H7 (cell line): ENCODE data around the gene LRRC70. TPM values are rescaled to one million over a fixed set of nuclear protein-coding genes. Genes with fewer than 3 reads are reported as not detected.
A peak's percentile ranks its signal among the peaks of the same experiment; 100 is the strongest.
"Not testable (repeated sequence)": the region's sequence is repeated elsewhere in the genome, so short reads cannot be mapped to it uniquely, and the experiment has no call there.

ENCODE experiments used
- DNase-seq: peaks from one replicate; pipeline ENCODE4 v3.0.0; 2012
- H3K27me3 ChIP-seq: 2 replicates; pipeline ENCODE4 v1.6.0; 2011; ENCODE audit warnings: mild to moderate bottlenecking, low read length; ENCODE audit not compliant: control insufficient read depth, insufficient read depth
- H3K36me3 ChIP-seq: replicated peaks from 2 replicates; pipeline ENCODE4 v1.5.1; 2011; ENCODE audit warnings: low read length; ENCODE audit not compliant: control insufficient read depth, insufficient read depth
- H3K4me3 ChIP-seq: 2 replicates; pipeline ENCODE4 v1.5.1; 2011; ENCODE audit warnings: low read depth, mild to moderate bottlenecking, control low read depth, low read length, moderate library complexity; ENCODE audit not compliant: insufficient read depth
- total RNA-seq: library from RNA; depleted of rRNA; stranded (reverse); fragments of >200 nt; shearing (Covaris generic); gene quantifications from 2 replicates; pipeline ENCODE4 v1.2.3, GENCODE V29; 2014

Gene LRRC70
- total RNA-seq, 1 experiment from 2014 or later, result 0.55 TPM

- DNase-seq, result peak; percentile 9
- H3K27me3 ChIP-seq, result no peaks in the 10 kb centered on the region
Observed at GRCh38 chr5:62562867-62563266, 15.8 kb upstream of the LRRC70 start.

GRCh38 chr5:62564101-62564500 is 14.5 kb upstream of the LRRC70 start:
- no peak overlapping the region for H3K4me3 ChIP-seq
- no peaks in the 10 kb centered on the region for H3K36me3 ChIP-seq
- DNase-seq, result no peak
- H3K27me3 ChIP-seq, result no peaks in the 10 kb centered on the region

More at GRCh38 chr5:62562867-62563266, 15.8 kb upstream of the LRRC70 start:
- Histone ChIP-seq H3K36me3 (no peaks in the 10 kb centered on the region), H3K4me3 (no peak overlapping the region)

- not testable (repeated sequence) for H3K27me3 ChIP-seq, H3K36me3 ChIP-seq, DNase-seq, H3K4me3 ChIP-seq
Observed at GRCh38 chr5:62565740-62566139, 12.9 kb upstream of the LRRC70 start.

GRCh38 chr5:62568143-62568542 is 10.5 kb upstream of the LRRC70 start:
- no peak for DNase-seq
- no peaks in the 10 kb centered on the region for H3K27me3 ChIP-seq
- H3K4me3 ChIP-seq, result no peak overlapping the region
- H3K36me3 ChIP-seq, result no peaks in the 10 kb centered on the region

- Histone ChIP-seq H3K4me3 (no peak overlapping the region), H3K36me3 (no peaks in the 10 kb centered on the region), H3K27me3 (no peaks in the 10 kb centered on the region)
- DNase-seq, result no peak
Observed at GRCh38 chr5:62568800-62569432, 9.7 kb upstream of the LRRC70 start.

- DNase-seq, result no peak
- Histone ChIP-seq H3K4me3 (no peak overlapping the region), H3K27me3 (no peaks in the 10 kb centered on the region), H3K36me3 (no peaks in the 10 kb centered on the region)
Observed at GRCh38 chr5:62569470-62569869, 9.1 kb upstream of the LRRC70 start.

GRCh38 chr5:62572918-62573514 is 5.6 kb upstream of the LRRC70 start:
- no peak for DNase-seq
- H3K27me3 ChIP-seq, result no peaks in the 10 kb centered on the region
- H3K36me3 ChIP-seq, result no peaks in the 10 kb centered on the region
- no peak overlapping the region for H3K4me3 ChIP-seq

- no peaks in the 10 kb centered on the region for H3K36me3 ChIP-seq
- no peaks in the 10 kb centered on the region for H3K27me3 ChIP-seq
- no peak overlapping the region for H3K4me3 ChIP-seq
- no peak for DNase-seq
Observed at GRCh38 chr5:62574599-62574998, 4.0 kb upstream of the LRRC70 start.

GRCh38 chr5:62575066-62575465 is 3.6 kb upstream of the LRRC70 start:
- H3K36me3 ChIP-seq, result no peaks in the 10 kb centered on the region
- no peak overlapping the region for H3K4me3 ChIP-seq
- no peaks in the 10 kb centered on the region for H3K27me3 ChIP-seq
- no peak for DNase-seq

- H3K36me3 ChIP-seq, result no peaks in the 10 kb centered on the region
- no peaks in the 10 kb centered on the region for H3K27me3 ChIP-seq
- DNase-seq, result no peak
- no peak overlapping the region for H3K4me3 ChIP-seq
Observed at GRCh38 chr5:62575489-62575888, 3.1 kb upstream of the LRRC70 start.

GRCh38 chr5:62576570-62577170 is 1.9 kb upstream of the LRRC70 start:
- H3K4me3 ChIP-seq, result no peak overlapping the region
- H3K27me3 ChIP-seq, result no peaks in the 10 kb centered on the region
- H3K36me3 ChIP-seq, result no peaks in the 10 kb centered on the region
- no peak for DNase-seq

GRCh38 chr5:62577488-62577887 is 1.1 kb upstream of the LRRC70 start:
- no peak for DNase-seq
- Histone ChIP-seq H3K4me3 (no peak overlapping the region), H3K27me3 (no peaks in the 10 kb centered on the region), H3K36me3 (no peaks in the 10 kb centered on the region)

GRCh38 chr5:62579761-62580160 is 1.1 kb downstream of the LRRC70 start:
- no peak for DNase-seq
- H3K4me3 ChIP-seq, result no peak overlapping the region
- no peaks in the 10 kb centered on the region for H3K27me3 ChIP-seq
- H3K36me3 ChIP-seq, result no peaks in the 10 kb centered on the region

GRCh38 chr5:62581836-62582597 is 3.4 kb downstream of the LRRC70 start:
- DNase-seq, result no peak
- H3K27me3 ChIP-seq, result no peaks in the 10 kb centered on the region
- no peaks in the 10 kb centered on the region for H3K36me3 ChIP-seq
- no peak overlapping the region for H3K4me3 ChIP-seq

GRCh38 chr5:62584391-62584790 is 5.8 kb downstream of the LRRC70 start:
- no peak for DNase-seq
- no peaks in the 10 kb centered on the region for H3K27me3 ChIP-seq
- H3K4me3 ChIP-seq, result no peak overlapping the region
- no peaks in the 10 kb centered on the region for H3K36me3 ChIP-seq
